ENCODE data around the gene PIK3R6. TPM values are rescaled to one million over a fixed set of nuclear protein-coding genes. Genes with fewer than 3 reads are reported as not detected.

Gene PIK3R6
- polyA plus RNA-seq, 1 of the 3 experiments (the other 2 are of a cell fraction): 0.03 TPM

DNA sequence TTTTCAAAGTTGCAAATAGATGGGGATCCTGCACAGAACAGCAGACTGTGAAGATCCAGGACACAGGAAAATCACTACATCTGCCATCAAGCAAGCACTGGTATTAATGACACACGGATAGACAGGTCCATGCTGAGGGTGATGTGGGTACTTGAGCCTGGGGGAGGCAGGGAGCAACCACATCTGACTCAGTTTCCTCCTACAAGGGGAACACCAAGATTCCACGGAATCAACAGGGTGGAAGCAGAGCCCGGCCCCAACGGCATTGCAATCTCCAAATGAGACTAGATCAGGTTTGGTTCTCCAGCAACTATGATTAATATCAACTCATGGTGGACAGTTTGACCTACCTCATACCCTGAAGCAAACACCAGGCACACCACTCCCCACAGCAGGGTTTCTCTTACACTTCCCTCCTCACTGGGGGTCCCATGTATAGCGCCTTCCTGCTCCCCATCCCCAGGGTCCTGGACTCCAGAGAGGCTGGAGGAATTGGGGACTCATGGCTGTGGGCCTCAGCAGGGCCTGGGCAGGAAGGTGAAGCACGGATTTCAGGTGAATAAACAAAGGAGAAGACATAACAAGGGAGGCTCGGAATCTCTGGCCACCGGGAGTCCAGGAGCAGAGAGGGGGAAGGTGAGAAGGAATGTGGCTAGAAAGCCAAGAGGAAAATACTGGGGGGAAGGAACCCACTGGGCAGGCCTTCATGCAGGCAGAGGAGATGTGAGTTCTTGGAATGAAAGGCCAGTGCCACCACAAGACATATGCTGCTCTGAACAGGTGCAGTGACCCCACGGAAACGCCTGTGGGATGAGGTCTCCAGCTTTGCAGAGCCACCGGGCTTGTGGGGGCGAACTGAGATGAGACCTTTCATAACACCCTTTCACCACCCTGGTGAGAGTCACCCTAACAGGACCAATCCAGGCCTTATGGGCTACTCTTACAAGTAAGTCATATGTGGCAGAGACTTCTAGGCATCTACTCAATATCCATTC lies 29.5 kb upstream of the PIK3R6 start:
- Histone ChIP-seq H3K4me3 (ENCODE audit: low read depth in 2 of 2, low read length in 1 of 2) (no peak overlapping the region), H3K9ac (no peak overlapping the region), H3K9me3 (no peaks in the 10 kb centered on the region), H3K79me2 (ENCODE audit: insufficient read depth) (no peaks in the 10 kb centered on the region), H3F3A (replicated peaks; ENCODE audit: insufficient read depth) (no peaks in the 10 kb centered on the region), H2AFZ (ENCODE audit: low read depth) (no peak overlapping the region), H3K36me3 (replicated peaks in 1 of 2; ENCODE audit: control insufficient read depth in 1 of 2, insufficient read depth in 2 of 2, low read length in 1 of 2) (no peaks in the 10 kb centered on the region), H3K27me3 (ENCODE audit: insufficient read depth) (peaks cover 51% of the 10 kb centered on the region; the same call in 1 of the 2 replicates), H3K4me2 (no peak overlapping the region), H3K9me2 (no peaks in the 10 kb centered on the region), H3K4me1 (ENCODE audit: control insufficient read depth in 1 of 2, insufficient read depth in 2 of 2, low read depth in 1 of 2, low read length in 1 of 2) (no peaks in the 10 kb centered on the region), H3K27ac (ENCODE audit: low read depth in 2 of 2, low read length in 1 of 2) (no peak overlapping the region), H4K20me1 (ENCODE audit: insufficient read depth) (no peaks in the 10 kb centered on the region)
- POLR2A ChIA-PET: no interaction called here
- CTCF ChIA-PET: interaction anchor here (1.3 to 1.6 kb wide), 2 partner anchors 18 to 47 kb away, joined by 3 read pairs; no protein-coding TSS in a partner anchor
- 3% methylated on average over 8 of the region's 12 CpGs for WGBS (ENCODE audit: low lambda C conversion rate)
- TF ChIP-seq EP300 (IDR thresholded peaks at IDR 0.05; ENCODE audit: borderline replicate concordance in 1 of 2, low read depth in 1 of 2, low read length in 1 of 2): no peak
- no peak for TF ChIP-seq RXRA (IDR thresholded peaks at IDR 0.05; ENCODE audit: borderline replicate concordance, low read depth)
- TF ChIP-seq, protein P1, sequence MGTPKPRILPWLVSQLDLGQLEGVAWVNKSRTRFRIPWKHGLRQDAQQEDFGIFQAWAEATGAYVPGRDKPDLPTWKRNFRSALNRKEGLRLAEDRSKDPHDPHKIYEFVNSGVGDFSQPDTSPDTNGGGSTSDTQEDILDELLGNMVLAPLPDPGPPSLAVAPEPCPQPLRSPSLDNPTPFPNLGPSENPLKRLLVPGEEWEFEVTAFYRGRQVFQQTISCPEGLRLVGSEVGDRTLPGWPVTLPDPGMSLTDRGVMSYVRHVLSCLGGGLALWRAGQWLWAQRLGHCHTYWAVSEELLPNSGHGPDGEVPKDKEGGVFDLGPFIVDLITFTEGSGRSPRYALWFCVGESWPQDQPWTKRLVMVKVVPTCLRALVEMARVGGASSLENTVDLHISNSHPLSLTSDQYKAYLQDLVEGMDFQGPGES (IDR thresholded peaks at IDR 0.05; ENCODE audit: low read depth, low read length): no peak
- TF ChIP-seq RFX5 (IDR thresholded peaks at IDR 0.05; ENCODE audit: low read length): no peak
- TF ChIP-seq ELF1 (IDR thresholded peaks at IDR 0.05): no peak
- TF ChIP-seq MEF2A (IDR thresholded peaks at IDR 0.05; ENCODE audit: borderline replicate concordance, low read depth): no peak
- no peak for TF ChIP-seq SIN3A (IDR thresholded peaks at IDR 0.05; ENCODE audit: borderline replicate concordance, low read depth, low read length)
- TF ChIP-seq, protein P2, sequence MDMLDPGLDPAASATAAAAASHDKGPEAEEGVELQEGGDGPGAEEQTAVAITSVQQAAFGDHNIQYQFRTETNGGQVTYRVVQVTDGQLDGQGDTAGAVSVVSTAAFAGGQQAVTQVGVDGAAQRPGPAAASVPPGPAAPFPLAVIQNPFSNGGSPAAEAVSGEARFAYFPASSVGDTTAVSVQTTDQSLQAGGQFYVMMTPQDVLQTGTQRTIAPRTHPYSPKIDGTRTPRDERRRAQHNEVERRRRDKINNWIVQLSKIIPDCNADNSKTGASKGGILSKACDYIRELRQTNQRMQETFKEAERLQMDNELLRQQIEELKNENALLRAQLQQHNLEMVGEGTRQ (IDR thresholded peaks at IDR 0.05; ENCODE audit: borderline replicate concordance, low read depth, low read length): no peak
- no peak for TF ChIP-seq CHD2 (IDR thresholded peaks at IDR 0.05; ENCODE audit: low read length, partially characterized antibody)
- TF ChIP-seq EZH2phosphoT487 (IDR thresholded peaks at IDR 0.05; ENCODE audit: borderline replicate concordance, low read depth): no peak
- TF ChIP-seq, protein P3, sequence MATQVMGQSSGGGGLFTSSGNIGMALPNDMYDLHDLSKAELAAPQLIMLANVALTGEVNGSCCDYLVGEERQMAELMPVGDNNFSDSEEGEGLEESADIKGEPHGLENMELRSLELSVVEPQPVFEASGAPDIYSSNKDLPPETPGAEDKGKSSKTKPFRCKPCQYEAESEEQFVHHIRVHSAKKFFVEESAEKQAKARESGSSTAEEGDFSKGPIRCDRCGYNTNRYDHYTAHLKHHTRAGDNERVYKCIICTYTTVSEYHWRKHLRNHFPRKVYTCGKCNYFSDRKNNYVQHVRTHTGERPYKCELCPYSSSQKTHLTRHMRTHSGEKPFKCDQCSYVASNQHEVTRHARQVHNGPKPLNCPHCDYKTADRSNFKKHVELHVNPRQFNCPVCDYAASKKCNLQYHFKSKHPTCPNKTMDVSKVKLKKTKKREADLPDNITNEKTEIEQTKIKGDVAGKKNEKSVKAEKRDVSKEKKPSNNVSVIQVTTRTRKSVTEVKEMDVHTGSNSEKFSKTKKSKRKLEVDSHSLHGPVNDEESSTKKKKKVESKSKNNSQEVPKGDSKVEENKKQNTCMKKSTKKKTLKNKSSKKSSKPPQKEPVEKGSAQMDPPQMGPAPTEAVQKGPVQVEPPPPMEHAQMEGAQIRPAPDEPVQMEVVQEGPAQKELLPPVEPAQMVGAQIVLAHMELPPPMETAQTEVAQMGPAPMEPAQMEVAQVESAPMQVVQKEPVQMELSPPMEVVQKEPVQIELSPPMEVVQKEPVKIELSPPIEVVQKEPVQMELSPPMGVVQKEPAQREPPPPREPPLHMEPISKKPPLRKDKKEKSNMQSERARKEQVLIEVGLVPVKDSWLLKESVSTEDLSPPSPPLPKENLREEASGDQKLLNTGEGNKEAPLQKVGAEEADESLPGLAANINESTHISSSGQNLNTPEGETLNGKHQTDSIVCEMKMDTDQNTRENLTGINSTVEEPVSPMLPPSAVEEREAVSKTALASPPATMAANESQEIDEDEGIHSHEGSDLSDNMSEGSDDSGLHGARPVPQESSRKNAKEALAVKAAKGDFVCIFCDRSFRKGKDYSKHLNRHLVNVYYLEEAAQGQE (IDR thresholded peaks at IDR 0.05; ENCODE audit: low read depth, low read length): no peak
- TF ChIP-seq NRF1 (IDR thresholded peaks at IDR 0.05; ENCODE audit: low read depth, low read length): no peak
- TF ChIP-seq FOSL2 (IDR thresholded peaks at IDR 0.05; ENCODE audit: borderline replicate concordance, low read depth): no peak
- no peak for TF ChIP-seq YY1 (IDR thresholded peaks at IDR 0.05; ENCODE audit: low read depth)
- TF ChIP-seq, protein P4, sequence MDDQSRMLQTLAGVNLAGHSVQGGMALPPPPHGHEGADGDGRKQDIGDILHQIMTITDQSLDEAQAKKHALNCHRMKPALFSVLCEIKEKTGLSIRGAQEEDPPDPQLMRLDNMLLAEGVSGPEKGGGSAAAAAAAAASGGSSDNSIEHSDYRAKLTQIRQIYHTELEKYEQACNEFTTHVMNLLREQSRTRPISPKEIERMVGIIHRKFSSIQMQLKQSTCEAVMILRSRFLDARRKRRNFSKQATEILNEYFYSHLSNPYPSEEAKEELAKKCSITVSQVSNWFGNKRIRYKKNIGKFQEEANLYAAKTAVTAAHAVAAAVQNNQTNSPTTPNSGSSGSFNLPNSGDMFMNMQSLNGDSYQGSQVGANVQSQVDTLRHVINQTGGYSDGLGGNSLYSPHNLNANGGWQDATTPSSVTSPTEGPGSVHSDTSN (IDR thresholded peaks at IDR 0.05): no peak
- no peak for TF ChIP-seq MXI1 (IDR thresholded peaks at IDR 0.05; ENCODE audit: low read depth, low read length)
- TF ChIP-seq FOXM1 (IDR thresholded peaks at IDR 0.05; ENCODE audit: low read depth): no peak
- DNase-seq: no peak
